Measurements from ENCODE around the gene PDCD1. TPM values are rescaled to one million over a fixed set of nuclear protein-coding genes. Genes with fewer than 3 reads are reported as not detected.

Gene PDCD1
- total and polyA plus RNA-seq, 9 donors: 0.13 to 0.57 (median 0.27) TPM; not detected in 2

DNA sequence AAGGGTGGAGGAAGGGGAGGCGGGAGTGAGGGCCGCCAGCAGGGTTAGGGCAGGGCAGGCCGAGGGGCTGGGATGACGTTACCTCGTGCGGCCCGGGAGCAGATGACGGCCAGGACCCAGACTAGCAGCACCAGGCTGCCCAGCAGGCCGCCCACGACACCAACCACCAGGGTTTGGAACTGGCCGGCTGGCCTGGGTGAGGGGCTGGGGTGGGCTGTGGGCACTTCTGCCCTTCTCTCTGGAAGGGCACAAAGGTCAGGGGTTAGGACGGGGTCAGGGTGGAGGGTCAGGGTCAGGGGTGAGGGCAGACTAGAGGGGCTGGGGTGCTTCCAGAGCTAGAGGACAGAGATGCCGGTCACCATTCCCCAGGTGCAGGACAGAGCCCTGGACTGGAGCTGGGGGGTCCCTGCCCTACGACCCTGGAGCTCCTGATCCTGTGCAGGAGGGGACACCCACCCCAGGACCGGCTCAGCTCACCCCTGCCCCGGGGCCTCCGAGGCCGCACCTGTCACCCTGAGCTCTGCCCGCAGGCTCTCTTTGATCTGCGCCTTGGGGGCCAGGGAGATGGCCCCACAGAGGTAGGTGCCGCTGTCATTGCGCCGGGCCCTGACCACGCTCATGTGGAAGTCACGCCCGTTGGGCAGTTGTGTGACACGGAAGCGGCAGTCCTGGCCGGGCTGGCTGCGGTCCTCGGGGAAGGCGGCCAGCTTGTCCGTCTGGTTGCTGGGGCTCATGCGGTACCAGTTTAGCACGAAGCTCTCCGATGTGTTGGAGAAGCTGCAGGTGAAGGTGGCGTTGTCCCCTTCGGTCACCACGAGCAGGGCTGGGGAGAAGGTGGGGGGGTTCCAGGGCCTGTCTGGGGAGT is 6.3 kb downstream of the PDCD1 start:
- no peaks in the 10 kb centered on the region for H3K9me3 ChIP-seq
- 89 to 91% (median 90%) methylated on average over 39 of the region's 39 CpGs for WGBS, 3 donors
- peak in 3 of 5 donors; percentile 8 to 37 (median 18) for DNase-seq
- H3K27me3 ChIP-seq: no peaks in the 10 kb centered on the region
- no peaks in the 10 kb centered on the region for H3K36me3 ChIP-seq
- no peaks in the 10 kb centered on the region for H3K4me1 ChIP-seq (ENCODE audit: insufficient read depth)
- no peak overlapping the region for H3K4me3 ChIP-seq
- H3K27ac ChIP-seq: no peak overlapping the region
- TF ChIP-seq CTCF (IDR thresholded peaks at IDR 0.05) (no peak), POLR2A (IDR thresholded peaks at IDR 0.05) (no peak), EP300 (IDR thresholded peaks at IDR 0.05) (no peak)
- intact Hi-C loops (cut with DNase I): no loop called here

- Histone ChIP-seq H3K4me3 (no peak overlapping the region), H3K36me3 (no peaks in the 10 kb centered on the region), H3K4me1 (ENCODE audit: insufficient read depth) (no peaks in the 10 kb centered on the region), H3K27me3 (no peaks in the 10 kb centered on the region), H3K9me3 (no peaks in the 10 kb centered on the region), H3K27ac (no peak overlapping the region)
- no peak for DNase-seq
- TF ChIP-seq EP300 (IDR thresholded peaks at IDR 0.05) (no peak), CTCF (IDR thresholded peaks at IDR 0.05) (no peak), POLR2A (IDR thresholded peaks at IDR 0.05) (no peak)
- 89 to 92% (median 90%) methylated on average over 24 to 26 of the region's 26 CpGs for WGBS, 3 donors
- intact Hi-C loops (cut with DNase I): no loop called here
Measured at GRCh38 chr2:241851325-241852115, 7.2 kb downstream of the PDCD1 start.

- H3K36me3 ChIP-seq: no peaks in the 10 kb centered on the region
- H3K9me3 ChIP-seq: no peaks in the 10 kb centered on the region
- DNase-seq: no peak
- no peaks in the 10 kb centered on the region for H3K4me1 ChIP-seq (ENCODE audit: insufficient read depth)
- H3K27me3 ChIP-seq: no peaks in the 10 kb centered on the region
- no peak for TF ChIP-seq POLR2A (IDR thresholded peaks at IDR 0.05)
- TF ChIP-seq CTCF (IDR thresholded peaks at IDR 0.05): no peak
- no peak for TF ChIP-seq EP300 (IDR thresholded peaks at IDR 0.05)
- intact Hi-C loops (cut with DNase I): no loop called here
- H3K4me3 ChIP-seq: no peak overlapping the region
- 90 to 92% (median 91%) methylated on average over 23 to 27 of the region's 27 CpGs for WGBS, 3 donors
- H3K27ac ChIP-seq: no peak overlapping the region
Measured at GRCh38 chr2:241850544-241851324, 8.0 kb downstream of the PDCD1 start.

Measured in ovary (tissue), 9 donors.